ENCODE results near the gene MORN5.

MORN5 gene

GRCh38 chr9:122164286-122164685, 4.6 kb downstream of the MORN5 start:
- TF ChIP-seq, protein P1, sequence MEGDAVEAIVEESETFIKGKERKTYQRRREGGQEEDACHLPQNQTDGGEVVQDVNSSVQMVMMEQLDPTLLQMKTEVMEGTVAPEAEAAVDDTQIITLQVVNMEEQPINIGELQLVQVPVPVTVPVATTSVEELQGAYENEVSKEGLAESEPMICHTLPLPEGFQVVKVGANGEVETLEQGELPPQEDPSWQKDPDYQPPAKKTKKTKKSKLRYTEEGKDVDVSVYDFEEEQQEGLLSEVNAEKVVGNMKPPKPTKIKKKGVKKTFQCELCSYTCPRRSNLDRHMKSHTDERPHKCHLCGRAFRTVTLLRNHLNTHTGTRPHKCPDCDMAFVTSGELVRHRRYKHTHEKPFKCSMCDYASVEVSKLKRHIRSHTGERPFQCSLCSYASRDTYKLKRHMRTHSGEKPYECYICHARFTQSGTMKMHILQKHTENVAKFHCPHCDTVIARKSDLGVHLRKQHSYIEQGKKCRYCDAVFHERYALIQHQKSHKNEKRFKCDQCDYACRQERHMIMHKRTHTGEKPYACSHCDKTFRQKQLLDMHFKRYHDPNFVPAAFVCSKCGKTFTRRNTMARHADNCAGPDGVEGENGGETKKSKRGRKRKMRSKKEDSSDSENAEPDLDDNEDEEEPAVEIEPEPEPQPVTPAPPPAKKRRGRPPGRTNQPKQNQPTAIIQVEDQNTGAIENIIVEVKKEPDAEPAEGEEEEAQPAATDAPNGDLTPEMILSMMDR (conservative IDR thresholded peaks at IDR 0.05; ENCODE audit: low read depth, low read length): no peak
- no peak for DNase-seq (ENCODE audit: low read depth)
- no peak overlapping the region for H3K4me3 ChIP-seq (ENCODE audit: low read length)

- TF ChIP-seq, protein P1 (conservative IDR thresholded peaks at IDR 0.05; ENCODE audit: low read depth, low read length): no peak
- no peak for DNase-seq (ENCODE audit: low read depth)
- no peak overlapping the region for H3K4me3 ChIP-seq (ENCODE audit: low read length)
Measured at GRCh38 chr9:122168356-122168755, 8.6 kb downstream of the MORN5 start.

DNA sequence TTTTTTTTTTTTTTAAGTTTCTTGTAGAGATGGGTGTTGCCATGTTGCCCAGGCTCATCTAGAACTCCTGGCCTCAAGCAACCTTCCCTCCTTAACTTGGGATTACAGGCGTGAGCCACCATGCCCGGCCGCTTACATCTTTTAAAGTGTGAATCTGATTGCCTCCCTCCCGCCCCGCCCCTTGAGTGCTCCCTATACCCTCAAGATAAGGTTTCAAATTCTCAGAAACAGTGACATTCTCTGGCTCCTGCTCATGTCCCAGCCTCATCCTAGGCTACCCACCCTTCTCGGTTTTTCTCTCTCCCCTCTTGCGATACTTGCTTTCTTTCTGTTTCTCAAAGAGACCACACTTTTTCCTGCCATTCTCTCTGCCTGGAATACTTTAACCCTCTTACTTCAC, 12.4 kb downstream of the MORN5 start:
- no peak overlapping the region for H3K4me3 ChIP-seq (ENCODE audit: low read length)
- TF ChIP-seq, protein P1 (conservative IDR thresholded peaks at IDR 0.05; ENCODE audit: low read depth, low read length): no peak
- DNase-seq (ENCODE audit: low read depth): no peak

- DNase-seq (ENCODE audit: low read depth): no peak
- H3K4me3 ChIP-seq (ENCODE audit: low read length): no peak overlapping the region
- TF ChIP-seq, protein P1 (conservative IDR thresholded peaks at IDR 0.05; ENCODE audit: low read depth, low read length): no peak
Measured at GRCh38 chr9:122173670-122174069, 14.0 kb downstream of the MORN5 start.

GRCh38 chr9:122176916-122177315, 17.2 kb downstream of the MORN5 start:
- no peak overlapping the region for H3K4me3 ChIP-seq (ENCODE audit: low read length)
- TF ChIP-seq, protein P1 (conservative IDR thresholded peaks at IDR 0.05; ENCODE audit: low read depth, low read length): no peak
- no peak for DNase-seq (ENCODE audit: low read depth)

- no peak for DNase-seq (ENCODE audit: low read depth)
- TF ChIP-seq, protein P1 (conservative IDR thresholded peaks at IDR 0.05; ENCODE audit: low read depth, low read length): no peak
Measured at GRCh38 chr9:122179054-122179689, 19.5 kb downstream of the MORN5 start.

DNA sequence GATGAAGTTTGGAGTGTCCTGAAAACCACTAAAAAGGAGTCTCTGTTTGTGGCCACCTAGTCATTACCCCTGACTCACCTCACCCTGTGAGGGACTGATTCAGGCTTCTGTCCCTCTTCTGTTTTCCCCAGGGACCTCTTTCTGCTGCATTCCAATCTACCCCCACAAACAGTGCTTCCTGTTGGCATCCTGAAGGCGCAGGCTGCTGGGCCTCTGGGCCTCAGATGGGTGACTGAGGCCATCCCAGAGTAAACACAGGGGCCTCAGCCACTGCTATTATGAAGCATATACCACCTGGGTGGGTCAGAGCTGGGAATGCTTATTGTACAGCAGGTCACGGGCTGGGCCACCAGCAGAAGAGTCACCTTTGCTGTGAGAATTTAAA, 20.0 kb downstream of the MORN5 start:
- TF ChIP-seq, protein P1 (conservative IDR thresholded peaks at IDR 0.05; ENCODE audit: low read depth, low read length): no peak
- H3K4me3 ChIP-seq (ENCODE audit: low read length): no peak overlapping the region
- DNase-seq (ENCODE audit: low read depth): no peak

More at GRCh38 chr9:122179054-122179689, 19.5 kb downstream of the MORN5 start:
- H3K4me3 ChIP-seq (ENCODE audit: low read length): no peak overlapping the region
